K562 (cell line): Measurements from ENCODE around the gene LRP10.

Source experiments
- BCL6 ChIP-seq: fragments of 250-450 bp; sonication (Bioruptor Pico); IDR thresholded peaks from 2 replicates; pipeline ENCODE4 v1.4.0; 2020
- CGGBP1 ChIP-seq: fragments of 250-450 bp; sonication (Bioruptor Pico); IDR thresholded peaks from 2 replicates; pipeline ENCODE4 v1.9.0; 2021; ENCODE audit warnings: mild to moderate bottlenecking
- HDAC6 ChIP-seq: IDR thresholded peaks from 2 replicates; pipeline ENCODE4 v1.6.1; 2012; ENCODE audit warnings: low read depth, mild to moderate bottlenecking, control low read depth, inconsistent platforms, low read length, moderate library complexity
- JUNB ChIP-seq: fragments of 450-650 bp; formaldehyde crosslinking; conservative IDR thresholded peaks from 2 replicates; pipeline ENCODE4 v1.4.0; 2020; ENCODE audit warnings: mild to moderate bottlenecking
- PKNOX1 ChIP-seq: fragments of 450-650 bp; IDR thresholded peaks from 2 replicates; pipeline ENCODE4 v1.6.1; 2016
- SNRNP70 ChIP-seq: fragments of 200-400 bp; formaldehyde crosslinking; optimal IDR thresholded peaks from 2 replicates; pipeline ENCODE3; 2017; ENCODE audit warnings: low read depth, low read length
- ZNF140 ChIP-seq: fragments of 250-450 bp; sonication (Bioruptor Pico); IDR thresholded peaks from 2 replicates; pipeline ENCODE4 v1.8.0; 2021; ENCODE audit warnings: moderate library complexity, mild to moderate bottlenecking, inconsistent platforms

GRCh38 chr14:22926316-22926715, 54.8 kb downstream of the LRP10 start:
- no peak for TF ChIP-seq PKNOX1
- no peak for TF ChIP-seq JUNB (CRISPR knock-in tag)
- no peak for TF ChIP-seq BCL6 (CRISPR knock-in tag)
- TF ChIP-seq ZNF140 (CRISPR knock-in tag): no peak
- no peak for TF ChIP-seq SNRNP70
- no peak for TF ChIP-seq CGGBP1
- no peak for TF ChIP-seq HDAC6
